Liver (tissue), 9 donors: Measurements from ENCODE around the gene LHFPL3. TPM values are rescaled to one million over a fixed set of nuclear protein-coding genes. Genes with fewer than 3 reads are reported as not detected.

ENCODE experiments used
- DNase-seq: peaks from one replicate; pipeline ENCODE4 v3.0.0-alpha.2; 2017; ENCODE audit warnings: low spot score
- H3K27ac ChIP-seq, 2 donors: one replicate each; pipeline ENCODE4 v1.7.0; 2013; ENCODE audit warnings: inconsistent platforms in 2 of 2, low read length in 2 of 2, control low read depth in 1 of 2, low read depth in 1 of 2, mild to moderate bottlenecking in 1 of 2
- H3K27me3 ChIP-seq, 4 donors: one replicate each; pipeline versions ENCODE4 v1.6.1 to v1.7.0; 2013; ENCODE audit warnings: low read length in 3 of 4, inconsistent platforms in 1 of 4, mild to moderate bottlenecking in 1 of 4, moderate library complexity in 1 of 4; ENCODE audit not compliant: control insufficient read depth in 4 of 4, insufficient read depth in 4 of 4
- H3K36me3 ChIP-seq, 4 donors: one replicate each; pipeline versions ENCODE4 v1.6.1 to v1.7.0; 2013; ENCODE audit warnings: low read length in 3 of 4, mild to moderate bottlenecking in 3 of 4, low read depth in 1 of 4, moderate library complexity in 1 of 4; ENCODE audit not compliant: control insufficient read depth in 4 of 4, insufficient read depth in 3 of 4
- H3K4me1 ChIP-seq, 4 donors: one replicate each; pipeline versions ENCODE4 v1.6.1 to v1.7.0; 2013; ENCODE audit warnings: low read length in 3 of 4, mild to moderate bottlenecking in 3 of 4, moderate library complexity in 1 of 4; ENCODE audit not compliant: control insufficient read depth in 4 of 4, insufficient read depth in 4 of 4
- H3K4me3 ChIP-seq, 3 donors: one replicate each; pipeline versions ENCODE4 v1.6.1 to v1.7.0; 2013; ENCODE audit warnings: low read length in 3 of 3, control low read depth in 1 of 3, low read depth in 1 of 3, mild to moderate bottlenecking in 1 of 3
- H3K9ac ChIP-seq, 2 donors: one replicate each; pipeline ENCODE4 v1.7.0; 2013; ENCODE audit warnings: low read length in 2 of 2, mild to moderate bottlenecking in 2 of 2, moderate library complexity in 2 of 2, control low read depth in 1 of 2, low read depth in 1 of 2
- H3K9me3 ChIP-seq, 4 donors: one replicate each; pipeline versions ENCODE4 v1.6.1 to v1.7.0; 2013; ENCODE audit warnings: low read length in 3 of 4; ENCODE audit not compliant: control insufficient read depth in 4 of 4
- ATF3 ChIP-seq: IDR thresholded peaks from 2 replicates; pipeline ENCODE4 v1.6.1; 2016; ENCODE audit warnings: antibody characterized with exemption
- CTCF ChIP-seq: fragments of 150-350 bp; IDR thresholded peaks from 2 replicates; pipeline ENCODE4 v1.5.1; 2017; ENCODE audit warnings: improper control_type of control experiment, low read depth, low read length; ENCODE audit not compliant: missing input control
- FOXA1 ChIP-seq: IDR thresholded peaks from 2 replicates; pipeline ENCODE4 v1.6.1; 2016; ENCODE audit warnings: antibody characterized with exemption
- FOXA2 ChIP-seq: IDR thresholded peaks from 2 replicates; pipeline ENCODE4 v1.6.1; 2016; ENCODE audit warnings: antibody characterized with exemption
- GABPA ChIP-seq, 2 donors: IDR thresholded peaks in 1 of 2; conservative IDR thresholded peaks in 1 of 2; 2 replicates each; pipeline ENCODE4 v1.6.1; 2016; ENCODE audit warnings: antibody characterized with exemption in 2 of 2, mild to moderate bottlenecking in 1 of 2, moderate library complexity in 1 of 2
- HNF4A ChIP-seq, 2 donors: conservative IDR thresholded peaks; 2 replicates each; pipeline ENCODE4 v1.6.1; 2016; ENCODE audit warnings: antibody characterized with exemption in 2 of 2, mild to moderate bottlenecking in 2 of 2
- RAD21 ChIP-seq, 2 donors: IDR thresholded peaks; 2 replicates each; pipeline ENCODE4 v1.6.1; 2016; ENCODE audit warnings: antibody characterized with exemption in 2 of 2, mild to moderate bottlenecking in 2 of 2
- REST ChIP-seq: IDR thresholded peaks from 2 replicates; pipeline ENCODE4 v1.6.1; 2016; ENCODE audit warnings: antibody characterized with exemption, mild to moderate bottlenecking
- RXRA ChIP-seq, 2 donors: IDR thresholded peaks; 2 replicates each; pipeline ENCODE4 v1.6.1; 2017 to 2018; ENCODE audit warnings: antibody characterized with exemption in 2 of 2, mild to moderate bottlenecking in 1 of 2
- SP1 ChIP-seq: IDR thresholded peaks from 2 replicates; pipeline ENCODE4 v1.6.1; 2018; ENCODE audit warnings: antibody characterized with exemption, mild to moderate bottlenecking
- TAF1 ChIP-seq: conservative IDR thresholded peaks from 2 replicates; pipeline ENCODE4 v1.6.1; 2016; ENCODE audit warnings: antibody characterized with exemption, mild to moderate bottlenecking
- YY1 ChIP-seq: IDR thresholded peaks from 2 replicates; pipeline ENCODE4 v1.6.1; 2016; ENCODE audit warnings: antibody characterized with exemption, mild to moderate bottlenecking
- ZBTB33 ChIP-seq: IDR thresholded peaks from 2 replicates; pipeline ENCODE4 v1.6.1; 2016; ENCODE audit warnings: antibody characterized with exemption
- WGBS: extraction: QIAGEN DNeasy Blood & Tissue Kit; methylation state at CpG from one replicate; pipeline ENCODE4 v1.1.7; 2013; 5-methylcytosine and 5-hydroxymethylcytosine counted together
- polyA plus RNA-seq, 2 donors: library from polyadenylated mRNA; stranded (reverse) in 1 of 2; unstranded in 1 of 2; fragments of 200-250 nt in 1 of 2; fragments of >200 nt in 1 of 2; fragmentation: Nextera tagmentation in 1 of 2; extraction: Ambion mirVana in 1 of 2; gene quantifications; one replicate each; pipeline versions ENCODE4 v1.2.1 to v1.2.3, GENCODE V29; 2013 to 2015
- total RNA-seq, 2 donors: library from RNA; depleted of rRNA; stranded (reverse); fragments of >200 nt; gene quantifications; one replicate each; pipeline ENCODE4 v1.2.3, GENCODE V29; 2014
- TF ChIP-seq, protein P1 (sequence below): IDR thresholded peaks from 2 replicates; pipeline ENCODE4 v1.6.1; 2016; ENCODE audit warnings: antibody characterized with exemption
- donor health status: healthy.
- donor health status: healthy.
- donor health status: healthy.
- donor health status: healthy.
- donor health status: healthy.

Gene LHFPL3
- total and polyA plus RNA-seq, 4 donors = not detected

DNA sequence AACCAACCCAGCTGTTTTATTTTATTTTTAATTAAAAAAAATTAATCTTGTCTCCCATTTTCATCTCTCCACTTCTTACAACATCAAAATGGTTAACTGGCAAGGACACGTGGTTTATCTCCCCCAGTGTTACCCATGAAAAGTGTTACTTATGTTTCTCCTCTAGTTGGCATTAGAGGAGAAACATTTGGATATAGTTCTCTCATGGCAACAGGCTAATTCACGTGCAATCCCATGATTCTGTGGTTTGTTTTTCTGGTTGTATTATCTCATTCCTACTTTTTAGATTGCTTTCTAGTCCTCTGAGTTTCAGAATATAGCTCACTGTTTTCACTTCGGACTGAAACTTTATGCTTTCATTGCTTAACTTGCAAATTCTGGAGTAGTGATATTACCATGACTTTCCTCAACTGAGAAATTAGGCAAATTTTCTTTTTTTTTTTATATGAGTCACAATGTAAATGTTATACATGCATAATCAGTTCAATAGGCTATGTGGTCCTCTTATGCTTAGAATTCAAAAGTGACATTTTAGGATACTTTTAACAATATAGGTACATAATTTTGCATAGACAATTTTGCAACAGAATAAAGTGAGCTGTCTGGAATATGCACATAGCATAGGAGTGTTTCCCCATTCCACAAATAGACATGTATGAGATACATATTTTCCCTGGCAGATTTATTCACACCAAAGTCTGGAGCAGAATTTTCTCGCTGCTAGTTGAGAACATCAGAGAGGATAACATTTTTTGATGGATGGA, 43.0 kb downstream of the LHFPL3 start:
- H3K4me3 ChIP-seq = no peak overlapping the region
- DNase-seq = no peak
- H3K27me3 ChIP-seq = no peaks in the 10 kb centered on the region
- H3K36me3 ChIP-seq = no peaks in the 10 kb centered on the region
- no peak overlapping the region for H3K27ac ChIP-seq
- 53% methylated on average over 4 of the region's 4 CpGs for WGBS
- TF ChIP-seq, protein P1, sequence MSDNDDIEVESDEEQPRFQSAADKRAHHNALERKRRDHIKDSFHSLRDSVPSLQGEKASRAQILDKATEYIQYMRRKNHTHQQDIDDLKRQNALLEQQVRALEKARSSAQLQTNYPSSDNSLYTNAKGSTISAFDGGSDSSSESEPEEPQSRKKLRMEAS = no peak
- no peak for TF ChIP-seq REST
- no peak for TF ChIP-seq YY1
- TF ChIP-seq ZBTB33 = no peak
- TF ChIP-seq HNF4A (conservative IDR thresholded peaks at IDR 0.05) = no peak
- no peak for TF ChIP-seq GABPA (IDR thresholded peaks at IDR 0.05 in 1 of 2, conservative IDR thresholded peaks at IDR 0.05 in 1 of 2)
- TF ChIP-seq TAF1 = no peak
- TF ChIP-seq RAD21 (IDR thresholded peaks at IDR 0.05) = no peak
- TF ChIP-seq RXRA (IDR thresholded peaks at IDR 0.05) = no peak
- no peak for TF ChIP-seq ATF3
- TF ChIP-seq CTCF = no peak
- TF ChIP-seq SP1 = no peak
- TF ChIP-seq FOXA2 = no peak
- no peak for TF ChIP-seq FOXA1
- no peaks in the 10 kb centered on the region for H3K9me3 ChIP-seq
- peaks cover 0 to 1% (median 0%) of the 10 kb centered on the region in 4 donors for H3K4me1 ChIP-seq
- no peak overlapping the region for H3K9ac ChIP-seq

- 83% methylated on average over 5 of the region's 5 CpGs for WGBS
Observed at GRCh38 chr7:104371980-104372357, 43.6 kb downstream of the LHFPL3 start.

More at GRCh38 chr7:104371980-104372357, 43.6 kb downstream of the LHFPL3 start:
- Histone ChIP-seq H3K27ac (no peak overlapping the region), H3K9me3 (no peaks in the 10 kb centered on the region), H3K36me3 (no peaks in the 10 kb centered on the region), H3K27me3 (no peaks in the 10 kb centered on the region), H3K4me1 (peaks cover 0 to 1% (median 0%) of the 10 kb centered on the region in 4 donors), H3K9ac (no peak overlapping the region), H3K4me3 (no peak overlapping the region)
- no peak for DNase-seq
- no peak for TF ChIP-seq HNF4A (conservative IDR thresholded peaks at IDR 0.05)
- TF ChIP-seq FOXA2 = no peak
- no peak for TF ChIP-seq YY1
